Thyroid gland (tissue), 4 donors: ENCODE data around the gene SIM2.

Source experiments
- POLR2A ChIP-seq, 2 donors: fragments of 450-650 bp; IDR thresholded peaks; one replicate each; pipeline ENCODE4 v1.6.1; 2017; ENCODE audit warnings: antibody characterized with exemption in 2 of 2, mild to moderate bottlenecking in 2 of 2, moderate library complexity in 1 of 2
- TF ChIP-seq, protein P1 (sequence below), 6 experiments: fragments of 200-600 bp in 3 of 6; fragments of 450-650 bp in 3 of 6; sonication (generic) in 3 of 6; IDR thresholded peaks; one replicate each; pipeline ENCODE4 v1.5.1; 2016 to 2019; ENCODE audit warnings: antibody characterized with exemption in 6 of 6, mild to moderate bottlenecking in 2 of 6, inconsistent platforms in 1 of 6, moderate library complexity in 1 of 6

- TF ChIP-seq, protein P1, sequence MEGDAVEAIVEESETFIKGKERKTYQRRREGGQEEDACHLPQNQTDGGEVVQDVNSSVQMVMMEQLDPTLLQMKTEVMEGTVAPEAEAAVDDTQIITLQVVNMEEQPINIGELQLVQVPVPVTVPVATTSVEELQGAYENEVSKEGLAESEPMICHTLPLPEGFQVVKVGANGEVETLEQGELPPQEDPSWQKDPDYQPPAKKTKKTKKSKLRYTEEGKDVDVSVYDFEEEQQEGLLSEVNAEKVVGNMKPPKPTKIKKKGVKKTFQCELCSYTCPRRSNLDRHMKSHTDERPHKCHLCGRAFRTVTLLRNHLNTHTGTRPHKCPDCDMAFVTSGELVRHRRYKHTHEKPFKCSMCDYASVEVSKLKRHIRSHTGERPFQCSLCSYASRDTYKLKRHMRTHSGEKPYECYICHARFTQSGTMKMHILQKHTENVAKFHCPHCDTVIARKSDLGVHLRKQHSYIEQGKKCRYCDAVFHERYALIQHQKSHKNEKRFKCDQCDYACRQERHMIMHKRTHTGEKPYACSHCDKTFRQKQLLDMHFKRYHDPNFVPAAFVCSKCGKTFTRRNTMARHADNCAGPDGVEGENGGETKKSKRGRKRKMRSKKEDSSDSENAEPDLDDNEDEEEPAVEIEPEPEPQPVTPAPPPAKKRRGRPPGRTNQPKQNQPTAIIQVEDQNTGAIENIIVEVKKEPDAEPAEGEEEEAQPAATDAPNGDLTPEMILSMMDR (IDR thresholded peaks at IDR 0.05): no peak
- TF ChIP-seq POLR2A (IDR thresholded peaks at IDR 0.05): no peak
Measured at GRCh38 chr21:36722370-36723368, 23.8 kb downstream of the SIM2 start.
